ENCODE measurements around the gene TRIM40. TPM values are rescaled to one million over a fixed set of nuclear protein-coding genes. Genes with fewer than 3 reads are reported as not detected.
"Not testable (repeated sequence)": the region's sequence is repeated elsewhere in the genome, so short reads cannot be mapped to it uniquely, and the experiment has no call there.

Gene TRIM40
- total RNA-seq, 1 experiment from 2014 or later, result not detected

GRCh38 chr6:30160008-30160784 is 24.3 kb downstream of the TRIM40 start:
- in situ Hi-C loops (cut with HindIII; ENCODE audit: low sequenced_read_pairs), result no loop called here
- no peak for DNase-seq (ENCODE audit: low spot score)

GRCh38 chr6:30160785-30161531 is 25.0 kb downstream of the TRIM40 start, which contains the start of gene TRIM10:
TRIM10 (minus strand) TSS chr6:30161211; CDS start chr6:30160858, 353 bp downstream.
- DNase-seq (ENCODE audit: low spot score), result no peak
- in situ Hi-C loops (cut with HindIII; ENCODE audit: low sequenced_read_pairs), result no loop called here

DNA sequence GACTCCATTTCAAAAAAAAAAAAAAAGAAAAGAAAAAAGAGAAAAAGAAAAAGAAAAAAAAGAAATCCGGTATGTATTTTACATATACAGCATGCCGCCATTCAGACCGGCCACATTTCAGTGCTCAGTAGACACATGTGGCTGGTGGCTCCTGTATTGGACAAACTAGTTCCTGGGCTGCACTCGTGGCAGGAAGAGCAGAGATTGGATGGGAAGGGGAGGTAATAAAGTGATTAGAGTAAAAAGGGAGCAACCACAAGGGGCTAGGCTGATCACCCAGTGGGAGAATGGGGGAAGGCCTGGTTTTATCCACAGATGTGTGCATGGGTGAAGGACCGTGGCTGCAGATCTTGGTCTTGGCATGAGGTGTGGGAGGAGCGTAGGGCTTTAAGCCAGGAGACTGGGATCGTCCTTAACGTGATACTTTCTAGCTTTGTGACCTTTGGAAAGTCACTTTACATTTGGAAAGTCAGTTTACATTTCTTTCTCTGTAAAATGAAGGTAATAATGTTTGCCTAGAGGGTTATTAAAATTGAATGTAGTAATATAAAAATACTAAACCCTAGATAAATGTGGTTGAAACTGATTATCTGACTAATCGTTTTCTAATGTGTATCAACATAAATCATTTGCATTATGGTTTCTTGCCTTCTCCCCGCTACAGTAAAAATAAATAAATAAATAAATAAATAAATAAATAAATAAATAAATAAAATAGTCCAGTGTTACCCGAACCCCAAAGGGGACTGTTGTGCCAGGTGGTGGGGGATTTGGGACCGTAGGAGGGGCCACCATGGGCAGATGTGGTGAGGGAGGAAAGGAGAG is 26.5 kb downstream of the TRIM40 start:
- in situ Hi-C loops (cut with HindIII; ENCODE audit: low sequenced_read_pairs), result no loop called here
- DNase-seq (ENCODE audit: low spot score), result no peak

GRCh38 chr6:30163090-30163917 is 27.4 kb downstream of the TRIM40 start, which contains the start of gene TRIM15:
TRIM15 (plus strand) TSS chr6:30163546; CDS start chr6:30163685, 139 bp downstream.
- no peak for DNase-seq (ENCODE audit: low spot score)
- in situ Hi-C loops (cut with HindIII; ENCODE audit: low sequenced_read_pairs), result no loop called here

GRCh38 chr6:30163918-30164654 is 28.1 kb downstream of the TRIM40 start:
- in situ Hi-C loops (cut with HindIII; ENCODE audit: low sequenced_read_pairs), result no loop called here
- DNase-seq (ENCODE audit: low spot score), result no peak

GRCh38 chr6:30164714-30165113 is 28.8 kb downstream of the TRIM40 start:
- in situ Hi-C loops (cut with HindIII; ENCODE audit: low sequenced_read_pairs), result no loop called here
- DNase-seq (ENCODE audit: low spot score), result no peak

- DNase-seq (ENCODE audit: low spot score); in situ Hi-C loops (cut with HindIII; ENCODE audit: low sequenced_read_pairs): not testable (repeated sequence)
These were observed 29.3 kb downstream of the TRIM40 start for GRCh38 chr6:30165238-30165637.

- no peak for DNase-seq (ENCODE audit: low spot score)
- in situ Hi-C loops (cut with HindIII; ENCODE audit: low sequenced_read_pairs), result no loop called here
These were observed 31.2 kb downstream of the TRIM40 start for GRCh38 chr6:30167101-30167500.

GRCh38 chr6:30168741-30169140 is 32.8 kb downstream of the TRIM40 start:
- DNase-seq (ENCODE audit: low spot score), result no peak
- in situ Hi-C loops (cut with HindIII; ENCODE audit: low sequenced_read_pairs), result no loop called here

- DNase-seq (ENCODE audit: low spot score), result peak; percentile 51
- in situ Hi-C loops (cut with HindIII; ENCODE audit: low sequenced_read_pairs), result no loop called here
These were observed 34.0 kb downstream of the TRIM40 start for GRCh38 chr6:30169658-30170614.

DNA sequence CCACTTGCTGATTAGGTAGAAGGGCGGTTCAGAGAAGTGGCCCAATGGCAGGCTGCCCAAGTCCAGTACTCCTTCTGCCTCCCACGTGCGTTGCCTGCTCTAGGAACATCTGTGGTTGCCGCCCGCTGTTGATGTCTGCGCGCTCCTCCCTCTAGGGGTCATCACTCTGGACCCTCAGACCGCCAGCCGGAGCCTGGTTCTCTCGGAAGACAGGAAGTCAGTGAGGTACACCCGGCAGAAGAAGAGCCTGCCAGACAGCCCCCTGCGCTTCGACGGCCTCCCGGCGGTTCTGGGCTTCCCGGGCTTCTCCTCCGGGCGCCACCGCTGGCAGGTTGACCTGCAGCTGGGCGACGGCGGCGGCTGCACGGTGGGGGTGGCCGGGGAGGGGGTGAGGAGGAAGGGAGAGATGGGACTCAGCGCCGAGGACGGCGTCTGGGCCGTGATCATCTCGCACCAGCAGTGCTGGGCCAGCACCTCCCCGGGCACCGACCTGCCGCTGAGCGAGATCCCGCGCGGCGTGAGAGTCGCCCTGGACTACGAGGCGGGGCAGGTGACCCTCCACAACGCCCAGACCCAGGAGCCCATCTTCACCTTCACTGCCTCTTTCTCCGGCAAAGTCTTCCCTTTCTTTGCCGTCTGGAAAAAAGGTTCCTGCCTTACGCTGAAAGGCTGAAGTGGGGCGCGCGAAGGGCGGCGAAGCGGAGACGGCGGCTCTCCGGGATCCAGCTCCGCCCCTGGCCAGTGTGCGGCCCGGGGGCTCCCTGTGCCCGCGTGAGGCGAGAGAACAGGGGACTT is 35.9 kb downstream of the TRIM40 start:
- no peak for DNase-seq (ENCODE audit: low spot score)
- in situ Hi-C loops (cut with HindIII; ENCODE audit: low sequenced_read_pairs), result no loop called here

DNA sequence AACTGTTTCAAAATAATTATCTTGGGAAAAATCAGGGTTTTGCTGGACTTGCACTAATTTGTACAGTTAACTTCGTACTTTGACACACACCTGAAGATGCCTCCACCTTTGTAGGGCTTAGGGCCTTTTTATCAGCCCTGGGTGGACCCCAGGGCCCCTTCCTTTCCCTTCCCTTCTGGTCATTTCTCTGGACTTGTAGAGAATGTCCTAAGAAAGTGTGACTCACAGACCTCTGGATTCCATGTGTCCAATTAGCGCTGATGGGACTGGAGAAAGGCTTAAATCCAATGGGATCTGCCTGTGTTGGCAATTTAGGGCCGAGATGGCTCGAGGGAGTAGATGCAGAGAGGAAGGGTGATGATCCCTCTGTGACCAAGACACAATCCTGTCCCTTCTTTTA is 36.7 kb downstream of the TRIM40 start:
- DNase-seq (ENCODE audit: low spot score), result no peak
- in situ Hi-C loops (cut with HindIII; ENCODE audit: low sequenced_read_pairs), result no loop called here

DNA sequence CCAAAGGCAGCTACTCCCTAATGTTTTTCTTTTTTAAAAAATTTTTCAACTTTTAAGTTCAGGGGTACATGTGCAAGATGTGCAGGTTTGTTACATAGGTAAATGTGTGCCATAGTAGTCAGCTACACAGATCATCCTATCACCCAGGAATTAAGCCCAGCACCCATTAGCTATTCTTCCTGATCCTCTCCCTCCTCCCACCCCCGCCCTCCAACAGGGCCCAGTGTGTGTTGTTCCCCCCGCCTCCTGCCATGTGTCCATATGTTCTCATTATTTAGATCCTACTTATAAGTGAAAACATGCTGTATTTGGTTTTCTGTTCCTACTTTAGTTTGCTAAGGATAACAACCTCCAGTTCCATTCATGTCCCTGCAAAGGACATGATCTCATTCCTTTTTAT is 39.8 kb downstream of the TRIM40 start:
- no peak for DNase-seq (ENCODE audit: low spot score)
- in situ Hi-C loops (cut with HindIII; ENCODE audit: low sequenced_read_pairs), result no loop called here

DNA sequence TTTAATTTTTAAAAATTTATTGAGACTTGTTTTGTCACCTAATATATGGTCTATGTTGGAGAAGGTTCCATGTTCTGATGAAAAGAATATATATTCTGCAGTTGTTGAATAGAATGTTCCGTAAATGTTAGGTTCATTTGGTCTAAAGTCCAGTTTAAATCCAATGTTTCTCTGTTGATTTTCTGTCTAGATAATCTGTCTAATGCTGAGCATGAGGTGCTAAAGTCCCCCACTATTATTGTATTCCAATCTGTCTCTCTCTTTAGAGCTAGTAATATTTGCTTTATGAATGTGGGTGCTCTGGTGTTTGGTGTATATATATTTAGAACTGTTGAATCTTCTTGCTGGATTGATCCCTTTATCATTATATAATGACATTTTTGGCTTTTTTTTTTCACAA is 42.9 kb downstream of the TRIM40 start:
- in situ Hi-C loops (cut with HindIII; ENCODE audit: low sequenced_read_pairs), result no loop called here
- DNase-seq (ENCODE audit: low spot score), result no peak

- in situ Hi-C loops (cut with HindIII; ENCODE audit: low sequenced_read_pairs), result no loop called here
These were observed 44.2 kb downstream of the TRIM40 start for GRCh38 chr6:30180145-30180544.

GRCh38 chr6:30184417-30185031 is 48.6 kb downstream of the TRIM40 start:
- in situ Hi-C loops (cut with HindIII; ENCODE audit: low sequenced_read_pairs), result no loop called here
- DNase-seq (ENCODE audit: low spot score), result no peak

More at GRCh38 chr6:30180145-30180544, 44.2 kb downstream of the TRIM40 start:
- DNase-seq (ENCODE audit: low spot score), result no peak

Data from G401 (cell line).